Stomach (tissue), 9 donors: ENCODE data around the gene CEP41. TPM values are rescaled to one million over a fixed set of nuclear protein-coding genes. Genes with fewer than 3 reads are reported as not detected.

Experiments
- DNase-seq, 2 donors: peaks; one replicate each; pipeline versions ENCODE4 v3.0.0 to v3.0.0-alpha.2; 2013 to 2019
- H3K27ac ChIP-seq, 5 donors: fragments of 200-600 bp in 4 of 5; sonication (generic) in 4 of 5; one replicate each; pipeline ENCODE4 v1.5.1; 2013 to 2019; ENCODE audit warnings: mild to moderate bottlenecking in 1 of 5, moderate library complexity in 1 of 5
- H3K27me3 ChIP-seq, 3 donors: fragments of 200-600 bp; sonication (generic); one replicate each; pipeline ENCODE4 v1.5.1; 2017 to 2019; ENCODE audit warnings: mixed run types in 1 of 3
- H3K36me3 ChIP-seq, 4 donors: fragments of 200-600 bp; sonication (generic); 1 replicate in 3 of 4; 2 replicates in 1 of 4; pipeline ENCODE4 v1.5.1; 2016 to 2019
- H3K4me1 ChIP-seq, 4 donors: fragments of 200-600 bp; sonication (generic); one replicate each; pipeline ENCODE4 v1.5.1; 2016 to 2019
- H3K4me3 ChIP-seq, 4 donors: fragments of 200-600 bp; sonication (generic) in 3 of 4; one replicate each; pipeline ENCODE4 v1.5.1; 2016 to 2019; ENCODE audit warnings: mild to moderate bottlenecking in 1 of 4
- H3K9me3 ChIP-seq, 4 donors: fragments of 200-600 bp; sonication (generic); one replicate each; pipeline ENCODE4 v1.5.1; 2016 to 2019
- EP300 ChIP-seq: sonication (generic); formaldehyde crosslinking; IDR thresholded peaks from one replicate; pipeline ENCODE4 v1.6.1; 2017; ENCODE audit warnings: antibody characterized with exemption
- POLR2A ChIP-seq, 4 donors: fragments of 450-650 bp; IDR thresholded peaks; one replicate each; pipeline ENCODE4 v1.6.1; 2016; ENCODE audit warnings: antibody characterized with exemption in 4 of 4, control low read depth in 2 of 4, mild to moderate bottlenecking in 1 of 4, moderate library complexity in 1 of 4
- POLR2AphosphoS5 ChIP-seq, 3 donors: sonication (generic); formaldehyde crosslinking; IDR thresholded peaks; one replicate each; pipeline ENCODE4 v1.6.1; 2016; ENCODE audit warnings: antibody characterized with exemption in 3 of 3
- WGBS, 5 donors: extraction: QIAGEN DNeasy Blood & Tissue Kit in 3 of 5; methylation state at CpG; one replicate each; pipeline versions ENCODE4 v1.1.5 to v1.1.7; 2013 to 2018; 5-methylcytosine and 5-hydroxymethylcytosine counted together
- intact Hi-C: fragments of 100-400 bp; cut with DNase I; formaldehyde crosslinking; loops from one replicate; pipeline ENCODE4 v1.15.1; 2023; ENCODE audit warnings: low total_unique reads
- polyA plus RNA-seq, 3 donors: library from polyadenylated mRNA; stranded (reverse); fragments of 200-250 nt; gene quantifications; one replicate each; pipeline ENCODE4 v1.2.3, GENCODE V29; 2013
- total RNA-seq, 5 donors: library from RNA; depleted of rRNA; stranded (reverse); fragments of >200 nt; gene quantifications; one replicate each; pipeline versions ENCODE4 v1.1.0 to v1.2.3, GENCODE V29; 2014 to 2016
- TF ChIP-seq, protein P1 (sequence below), 7 experiments: fragments of 450-650 bp in 4 of 7; fragments of 200-600 bp in 3 of 7; sonication (generic) in 3 of 7; IDR thresholded peaks; one replicate each; pipeline ENCODE4 v1.5.1; 2016 to 2019; ENCODE audit warnings: antibody characterized with exemption in 7 of 7, control low read depth in 2 of 7, mild to moderate bottlenecking in 1 of 7
- donor health status: healthy with polysubstance abuse.
- donor health status: Bipolar disorder and iron deficiency.
- donor health status: healthy.

Gene CEP41
- total and polyA plus RNA-seq, 8 donors: 0.58 to 6.2 (median 3.0) TPM

DNA sequence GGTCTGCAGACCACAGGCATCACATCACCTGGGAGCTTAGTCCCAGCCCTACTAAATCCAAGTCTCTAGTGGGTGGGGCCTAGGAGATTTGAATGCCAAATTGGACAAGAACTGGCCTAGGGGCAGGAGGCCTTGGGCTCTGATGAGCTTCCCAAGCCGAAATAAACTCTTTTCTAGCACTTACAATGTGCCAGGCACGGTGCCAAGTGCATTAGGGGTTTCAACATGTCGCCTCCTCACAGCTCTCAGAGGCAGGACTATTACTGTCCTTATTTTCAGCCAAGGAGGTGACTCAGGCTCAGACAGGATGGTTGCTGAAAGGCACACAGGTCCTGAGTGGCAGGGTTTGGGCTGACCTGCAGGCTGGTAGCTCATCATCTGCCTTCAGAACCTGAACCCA is 69.8 kb downstream of the CEP41 start:
- intact Hi-C loops: no loop called here
- peaks cover 15 to 54% (median 39%) of the 10 kb centered on the region in 4 donors for H3K4me1 ChIP-seq
- TF ChIP-seq POLR2A (IDR thresholded peaks at IDR 0.05) (no peak), POLR2AphosphoS5 (IDR thresholded peaks at IDR 0.05) (peak in 1 of 3 donors; percentile 22), EP300 (no peak)
- TF ChIP-seq, protein P1, sequence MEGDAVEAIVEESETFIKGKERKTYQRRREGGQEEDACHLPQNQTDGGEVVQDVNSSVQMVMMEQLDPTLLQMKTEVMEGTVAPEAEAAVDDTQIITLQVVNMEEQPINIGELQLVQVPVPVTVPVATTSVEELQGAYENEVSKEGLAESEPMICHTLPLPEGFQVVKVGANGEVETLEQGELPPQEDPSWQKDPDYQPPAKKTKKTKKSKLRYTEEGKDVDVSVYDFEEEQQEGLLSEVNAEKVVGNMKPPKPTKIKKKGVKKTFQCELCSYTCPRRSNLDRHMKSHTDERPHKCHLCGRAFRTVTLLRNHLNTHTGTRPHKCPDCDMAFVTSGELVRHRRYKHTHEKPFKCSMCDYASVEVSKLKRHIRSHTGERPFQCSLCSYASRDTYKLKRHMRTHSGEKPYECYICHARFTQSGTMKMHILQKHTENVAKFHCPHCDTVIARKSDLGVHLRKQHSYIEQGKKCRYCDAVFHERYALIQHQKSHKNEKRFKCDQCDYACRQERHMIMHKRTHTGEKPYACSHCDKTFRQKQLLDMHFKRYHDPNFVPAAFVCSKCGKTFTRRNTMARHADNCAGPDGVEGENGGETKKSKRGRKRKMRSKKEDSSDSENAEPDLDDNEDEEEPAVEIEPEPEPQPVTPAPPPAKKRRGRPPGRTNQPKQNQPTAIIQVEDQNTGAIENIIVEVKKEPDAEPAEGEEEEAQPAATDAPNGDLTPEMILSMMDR (IDR thresholded peaks at IDR 0.05): no peak
- WGBS, 5 donors: 66 to 79% (median 76%) methylated on average over 3 of the region's 3 CpGs
- H3K36me3 ChIP-seq: no peaks in the 10 kb centered on the region
- H3K27ac ChIP-seq: peak overlapping the region in 2 of 5 donors; percentile 29 to 89
- peak in 1 of 2 donors; percentile 35 for DNase-seq
- no peaks in the 10 kb centered on the region for H3K27me3 ChIP-seq
- H3K9me3 ChIP-seq: peaks cover 0 to 4% (median under 1%) of the 10 kb centered on the region in 4 donors
- H3K4me3 ChIP-seq: no peak overlapping the region

DNA sequence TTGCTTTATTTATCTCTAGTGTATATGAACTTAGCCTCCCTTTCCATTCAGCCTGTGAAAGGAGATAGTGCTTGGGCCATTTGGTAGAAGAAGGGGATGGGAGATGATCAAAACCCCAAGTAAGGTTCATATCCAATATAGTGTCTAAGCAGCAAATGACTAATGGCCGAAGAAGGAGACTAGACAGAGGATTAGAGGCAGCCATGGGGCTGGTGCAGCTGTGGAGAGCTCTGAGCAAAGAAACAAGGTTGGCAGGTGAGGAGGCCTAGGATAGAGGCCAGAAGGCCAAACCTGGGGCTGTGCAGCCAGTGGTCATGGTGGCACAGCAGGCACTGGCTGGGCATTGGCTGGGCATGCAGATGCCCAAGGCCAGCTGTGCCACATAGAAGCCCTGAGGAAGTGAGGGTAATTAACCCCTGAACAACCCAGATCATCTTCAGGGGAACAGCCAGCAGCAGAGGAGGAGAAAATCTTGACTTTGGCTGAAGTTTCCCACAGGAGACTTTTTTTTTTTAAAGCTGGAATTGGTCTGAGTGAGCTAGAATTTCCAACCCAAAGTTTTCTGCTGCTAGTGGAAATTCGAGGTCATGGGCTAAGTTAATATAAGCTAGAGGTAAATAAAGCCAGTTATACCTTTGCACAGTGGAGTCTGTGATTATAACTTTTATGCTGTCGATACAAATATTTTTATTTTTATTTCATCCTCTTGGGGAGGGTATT is 70.8 kb downstream of the CEP41 start:
- Histone ChIP-seq H3K27ac (peak overlapping the region in 2 of 5 donors; percentile 23 to 28), H3K9me3 (no peaks in the 10 kb centered on the region), H3K36me3 (no peaks in the 10 kb centered on the region), H3K4me3 (no peak overlapping the region), H3K4me1 (peaks cover 15 to 54% (median 41%) of the 10 kb centered on the region in 4 donors), H3K27me3 (no peaks in the 10 kb centered on the region)
- 34 to 65% (median 40%) methylated on average over 3 of the region's 3 CpGs for WGBS, 5 donors
- TF ChIP-seq EP300 (no peak), POLR2A (IDR thresholded peaks at IDR 0.05) (no peak), POLR2AphosphoS5 (IDR thresholded peaks at IDR 0.05) (no peak)
- TF ChIP-seq, protein P1 (IDR thresholded peaks at IDR 0.05): no peak
- intact Hi-C loops: no loop called here
- DNase-seq: no peak

DNA sequence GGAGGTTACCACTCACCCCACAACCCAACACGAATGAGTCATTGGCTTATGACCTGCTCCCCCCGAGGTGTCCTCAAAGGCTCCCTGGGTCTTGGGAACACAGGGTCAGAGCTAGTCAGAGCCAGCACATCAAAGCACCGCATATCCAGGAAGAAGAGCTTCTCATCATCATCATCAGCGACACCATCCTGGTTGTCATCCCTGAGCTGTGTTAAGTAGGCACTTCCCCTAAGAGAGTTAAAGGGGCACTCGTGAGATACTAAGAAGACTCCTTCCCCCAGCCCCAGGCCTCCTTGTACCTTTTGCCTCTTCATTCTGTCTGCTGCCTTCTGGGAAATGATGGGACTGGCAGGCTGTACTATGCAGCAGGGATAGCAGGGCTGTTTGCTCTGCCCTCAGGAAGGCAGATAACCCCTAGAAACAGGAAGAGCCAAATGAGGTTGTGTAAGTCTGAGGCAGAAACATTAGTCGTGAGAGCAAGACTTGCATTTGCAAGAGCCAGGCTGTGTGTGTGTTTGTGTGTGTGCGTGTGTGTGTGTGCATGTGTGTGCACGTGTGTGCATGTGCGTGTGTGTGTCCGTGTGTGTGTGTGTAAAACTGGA is 71.6 kb downstream of the CEP41 start:
- Histone ChIP-seq H3K36me3 (no peaks in the 10 kb centered on the region), H3K9me3 (no peaks in the 10 kb centered on the region), H3K4me1 (peaks cover 15 to 50% (median 39%) of the 10 kb centered on the region in 4 donors), H3K27ac (peak overlapping the region in 2 of 5 donors; percentile 23 to 28), H3K4me3 (no peak overlapping the region), H3K27me3 (no peaks in the 10 kb centered on the region)
- intact Hi-C loops: no loop called here
- DNase-seq: peak in 1 of 2 donors; percentile 52
- 36 to 53% (median 42%) methylated on average over 10 of the region's 10 CpGs for WGBS, 5 donors
- TF ChIP-seq EP300 (no peak), POLR2A (IDR thresholded peaks at IDR 0.05) (no peak), POLR2AphosphoS5 (IDR thresholded peaks at IDR 0.05) (peak in 1 of 3 donors; percentile 2)
- TF ChIP-seq, protein P1 (IDR thresholded peaks at IDR 0.05): no peak

DNA sequence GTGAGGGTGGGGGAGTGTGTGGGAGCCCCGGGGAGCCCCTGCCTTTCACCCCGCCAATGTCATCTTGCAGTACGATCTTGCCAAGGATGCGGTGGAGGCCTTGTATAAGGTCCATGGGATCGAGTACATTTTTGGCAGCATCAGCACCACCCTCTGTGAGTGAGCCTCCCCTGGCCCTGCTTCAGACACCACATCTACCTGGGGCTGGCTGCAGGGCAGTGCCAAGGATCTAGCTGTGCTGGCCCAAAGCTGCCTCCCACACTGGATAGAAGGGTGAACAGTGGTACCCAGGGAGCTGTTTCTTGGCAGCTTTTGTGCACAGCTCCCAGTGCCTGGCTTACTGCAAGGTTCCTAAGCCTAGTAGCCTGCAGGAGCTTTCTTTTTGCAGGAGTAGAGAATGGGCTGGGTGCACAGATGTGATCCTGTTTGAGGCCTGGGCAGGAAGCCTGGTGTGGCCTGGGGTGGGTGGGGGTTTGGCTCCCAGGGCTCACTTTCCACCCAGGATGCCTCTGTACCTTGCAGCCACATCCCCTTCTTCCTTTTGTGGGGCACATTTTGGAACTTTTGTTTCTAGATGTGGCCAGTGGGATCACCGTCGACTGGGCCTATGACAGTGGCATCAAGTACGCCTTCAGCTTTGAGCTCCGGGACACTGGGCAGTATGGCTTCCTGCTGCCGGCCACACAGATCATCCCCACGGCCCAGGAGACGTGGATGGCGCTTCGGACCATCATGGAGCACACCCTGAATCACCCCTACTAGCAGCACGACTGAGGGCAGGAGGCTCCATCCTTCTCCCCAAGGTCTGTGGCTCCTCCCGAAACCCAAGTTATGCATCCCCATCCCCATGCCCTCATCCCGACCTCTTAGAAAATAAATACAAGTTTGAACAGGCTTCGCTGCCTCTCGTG is 72.7 kb downstream of the CEP41 start:
- H3K9me3 ChIP-seq: no peaks in the 10 kb centered on the region
- no peak for DNase-seq
- H3K27ac ChIP-seq: peak overlapping the region in 2 of 5 donors; percentile 14 to 23
- no peak overlapping the region for H3K4me3 ChIP-seq
- H3K27me3 ChIP-seq: no peaks in the 10 kb centered on the region
- intact Hi-C loops: no loop called here
- no peaks in the 10 kb centered on the region for H3K36me3 ChIP-seq
- WGBS, 5 donors: 88 to 93% (median 89%) methylated on average over 17 to 19 of the region's 19 CpGs
- TF ChIP-seq EP300: no peak
- no peak for TF ChIP-seq POLR2A (IDR thresholded peaks at IDR 0.05)
- TF ChIP-seq, protein P1 (IDR thresholded peaks at IDR 0.05): no peak
- TF ChIP-seq POLR2AphosphoS5 (IDR thresholded peaks at IDR 0.05): no peak
- H3K4me1 ChIP-seq: peaks cover 5 to 39% (median 28%) of the 10 kb centered on the region in 4 donors
